GM04503 (cell line): ENCODE measurements around the gene CNTNAP2.
"Not testable (repeated sequence)": the region's sequence is repeated elsewhere in the genome, so short reads cannot be mapped to it uniquely, and the experiment has no call there.

Experiments used
- DNase-seq: peaks from one replicate; pipeline ENCODE4 v3.0.0-alpha.2; 2012; ENCODE audit warnings: low read depth

The CNTNAP2 gene

GRCh38 chr7:148318102-148318811, 2201.7 kb downstream of the CNTNAP2 start:
- no peak for DNase-seq

- DNase-seq: no peak
Measured at GRCh38 chr7:148318838-148319237, 2202.2 kb downstream of the CNTNAP2 start.

GRCh38 chr7:148319316-148319808, 2202.8 kb downstream of the CNTNAP2 start:
- no peak for DNase-seq

- no peak for DNase-seq
Measured at GRCh38 chr7:148325208-148325607, 2208.6 kb downstream of the CNTNAP2 start.

GRCh38 chr7:148327379-148327778, 2210.8 kb downstream of the CNTNAP2 start:
- no peak for DNase-seq

GRCh38 chr7:148328906-148329305, 2212.3 kb downstream of the CNTNAP2 start:
- no peak for DNase-seq

- DNase-seq: no peak
Measured at GRCh38 chr7:148330124-148330818, 2213.7 kb downstream of the CNTNAP2 start.

- DNase-seq: no peak
Measured at GRCh38 chr7:148330822-148331221, 2214.2 kb downstream of the CNTNAP2 start.

GRCh38 chr7:148331456-148331855, 2214.9 kb downstream of the CNTNAP2 start:
- DNase-seq: not testable (repeated sequence)

- no peak for DNase-seq
Measured at GRCh38 chr7:148332191-148333186, 2215.9 kb downstream of the CNTNAP2 start.

- DNase-seq: no peak
Measured at GRCh38 chr7:148334441-148334956, 2217.9 kb downstream of the CNTNAP2 start.

GRCh38 chr7:148334959-148335577, 2218.5 kb downstream of the CNTNAP2 start:
- DNase-seq: no peak

- no peak for DNase-seq
Measured at GRCh38 chr7:148335790-148336189, 2219.2 kb downstream of the CNTNAP2 start.

GRCh38 chr7:148336411-148336810, 2219.8 kb downstream of the CNTNAP2 start:
- no peak for DNase-seq

GRCh38 chr7:148337246-148337965, 2220.8 kb downstream of the CNTNAP2 start:
- no peak for DNase-seq

- DNase-seq: no peak
Measured at GRCh38 chr7:148337995-148338747, 2221.6 kb downstream of the CNTNAP2 start.

- no peak for DNase-seq
Measured at GRCh38 chr7:148340438-148341280, 2224.1 kb downstream of the CNTNAP2 start.

GRCh38 chr7:148344406-148344805, 2227.8 kb downstream of the CNTNAP2 start:
- DNase-seq: no peak

- DNase-seq: no peak
Measured at GRCh38 chr7:148347981-148348380, 2231.4 kb downstream of the CNTNAP2 start.
